ENCODE data around the gene C1QTNF6.

C1QTNF6 gene

GRCh38 chr22:37223965-37224551 lies 36.0 kb upstream of the C1QTNF6 start:
- no peak for DNase-seq (ENCODE audit: low spot score)

GRCh38 chr22:37222440-37222971 lies 34.5 kb upstream of the C1QTNF6 start:
- DNase-seq (ENCODE audit: low spot score), result no peak

- no peak for DNase-seq (ENCODE audit: low spot score)
These were observed 33.6 kb upstream of the C1QTNF6 start for GRCh38 chr22:37221424-37222333.

- no peak for DNase-seq (ENCODE audit: low spot score)
These were observed 32.5 kb upstream of the C1QTNF6 start for GRCh38 chr22:37220543-37220981.

- no peak for DNase-seq (ENCODE audit: low spot score)
These were observed 31.5 kb upstream of the C1QTNF6 start for GRCh38 chr22:37219533-37219932.

GRCh38 chr22:37218771-37219411 lies 30.8 kb upstream of the C1QTNF6 start:
- no peak for DNase-seq (ENCODE audit: low spot score)

- no peak for DNase-seq (ENCODE audit: low spot score)
These were observed 30.3 kb upstream of the C1QTNF6 start for GRCh38 chr22:37218399-37218770.

GRCh38 chr22:37215890-37216289 lies 27.8 kb upstream of the C1QTNF6 start:
- no peak for DNase-seq (ENCODE audit: low spot score)

GRCh38 chr22:37214731-37215030 lies 26.6 kb upstream of the C1QTNF6 start:
- no peak for DNase-seq (ENCODE audit: low spot score)

- DNase-seq (ENCODE audit: low spot score), result no peak
These were observed 26.1 kb upstream of the C1QTNF6 start for GRCh38 chr22:37213941-37214730.

- DNase-seq (ENCODE audit: low spot score), result no peak
These were observed 25.3 kb upstream of the C1QTNF6 start for GRCh38 chr22:37213218-37213855.

GRCh38 chr22:37212174-37212906 lies 24.3 kb upstream of the C1QTNF6 start, which contains the start of gene SSTR3:
SSTR3 (minus strand) TSS chr22:37212477; CDS start chr22:37207803, 4,674 bp downstream.
- no peak for DNase-seq (ENCODE audit: low spot score)

GRCh38 chr22:37211866-37212173 lies 23.8 kb upstream of the C1QTNF6 start:
- DNase-seq (ENCODE audit: low spot score), result no peak

- DNase-seq (ENCODE audit: low spot score), result no peak
These were observed 23.2 kb upstream of the C1QTNF6 start for GRCh38 chr22:37211075-37211865.

GRCh38 chr22:37210041-37210803 lies 22.2 kb upstream of the C1QTNF6 start:
- no peak for DNase-seq (ENCODE audit: low spot score)

GRCh38 chr22:37209140-37209845 lies 21.2 kb upstream of the C1QTNF6 start:
- DNase-seq (ENCODE audit: low spot score), result no peak

GRCh38 chr22:37208401-37209139 lies 20.5 kb upstream of the C1QTNF6 start:
- no peak for DNase-seq (ENCODE audit: low spot score)

- DNase-seq (ENCODE audit: low spot score), result no peak
These were observed 19.9 kb upstream of the C1QTNF6 start for GRCh38 chr22:37207981-37208380.

Measured in activated CD4-positive, alpha-beta T cell treated with anti-CD3 and anti-CD28 coated beads, Interleukin-2, Interleukin-4, amounts not matched to agents 100 ng/mL and 50 ng/mL, durations not matched to agents 16 hours and 8 hours (primary cell).